ENCODE measurements around the gene EP300. TPM values are rescaled to one million over a fixed set of nuclear protein-coding genes. Genes with fewer than 3 reads are reported as not detected.

The EP300 gene
- total and polyA plus RNA-seq, 12 donors: 7.0 to 161 (median 51.8) TPM

DNA sequence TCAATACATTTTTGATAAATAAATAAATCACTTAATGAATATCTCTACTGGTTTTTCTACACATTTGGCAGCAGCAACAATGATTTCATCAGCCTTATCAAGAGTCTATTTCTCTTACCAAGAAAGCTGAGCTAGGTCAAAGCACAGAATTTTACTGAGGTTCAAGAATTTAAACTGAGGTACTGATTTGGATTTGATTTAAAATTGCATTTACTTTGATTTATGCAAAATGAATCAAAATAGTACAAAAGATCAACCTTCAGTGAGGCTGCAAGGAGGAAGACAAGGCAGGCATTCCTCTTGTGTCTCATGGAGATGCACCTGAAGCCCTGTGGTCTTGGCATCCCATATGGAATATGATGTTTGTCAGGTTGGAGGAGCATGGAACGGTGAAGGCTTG, 15.5 kb upstream of the EP300 start:
- no peaks in the 10 kb centered on the region for H3K9me3 ChIP-seq (replicated peaks in 1 of 3)
- H3K4me3 ChIP-seq: no peak overlapping the region
- 83 to 87% (median 85%) methylated on average over 1 of the region's 1 CpG for WGBS, 4 donors
- no peaks in the 10 kb centered on the region for H3K36me3 ChIP-seq (replicated peaks in 1 of 2)
- TF ChIP-seq, protein P1, sequence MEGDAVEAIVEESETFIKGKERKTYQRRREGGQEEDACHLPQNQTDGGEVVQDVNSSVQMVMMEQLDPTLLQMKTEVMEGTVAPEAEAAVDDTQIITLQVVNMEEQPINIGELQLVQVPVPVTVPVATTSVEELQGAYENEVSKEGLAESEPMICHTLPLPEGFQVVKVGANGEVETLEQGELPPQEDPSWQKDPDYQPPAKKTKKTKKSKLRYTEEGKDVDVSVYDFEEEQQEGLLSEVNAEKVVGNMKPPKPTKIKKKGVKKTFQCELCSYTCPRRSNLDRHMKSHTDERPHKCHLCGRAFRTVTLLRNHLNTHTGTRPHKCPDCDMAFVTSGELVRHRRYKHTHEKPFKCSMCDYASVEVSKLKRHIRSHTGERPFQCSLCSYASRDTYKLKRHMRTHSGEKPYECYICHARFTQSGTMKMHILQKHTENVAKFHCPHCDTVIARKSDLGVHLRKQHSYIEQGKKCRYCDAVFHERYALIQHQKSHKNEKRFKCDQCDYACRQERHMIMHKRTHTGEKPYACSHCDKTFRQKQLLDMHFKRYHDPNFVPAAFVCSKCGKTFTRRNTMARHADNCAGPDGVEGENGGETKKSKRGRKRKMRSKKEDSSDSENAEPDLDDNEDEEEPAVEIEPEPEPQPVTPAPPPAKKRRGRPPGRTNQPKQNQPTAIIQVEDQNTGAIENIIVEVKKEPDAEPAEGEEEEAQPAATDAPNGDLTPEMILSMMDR (IDR thresholded peaks at IDR 0.05): no peak
- no peak for TF ChIP-seq POLR2A (IDR thresholded peaks at IDR 0.05)
- no peak overlapping the region for H3K27ac ChIP-seq
- no peaks in the 10 kb centered on the region for H3K4me1 ChIP-seq (replicated peaks in 1 of 2)
- intact Hi-C loops (cut with DNase I): no loop called here
- no peaks in the 10 kb centered on the region for H3K27me3 ChIP-seq
- DNase-seq: no peak

DNA sequence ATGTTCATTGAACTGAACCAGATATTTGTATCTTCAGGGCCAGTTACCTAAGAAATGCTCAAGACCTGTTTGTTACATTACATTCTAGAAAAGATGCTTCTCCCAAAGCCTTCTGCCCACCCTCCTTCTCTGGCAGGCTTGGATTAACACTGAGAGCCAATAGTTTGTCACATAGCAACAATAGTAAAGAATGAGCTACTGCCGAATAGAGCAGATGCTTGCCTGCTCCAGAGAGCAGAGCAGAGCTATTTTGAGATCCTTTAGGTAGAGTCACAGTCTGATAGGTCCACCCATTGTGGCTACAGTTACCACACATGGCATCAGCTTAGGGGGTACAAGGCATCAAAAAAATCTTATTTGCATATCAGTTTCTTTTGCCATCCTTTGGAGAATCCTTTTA, 13.5 kb upstream of the EP300 start:
- Histone ChIP-seq H3K9me3 (replicated peaks in 1 of 3) (no peaks in the 10 kb centered on the region), H3K4me3 (no peak overlapping the region), H3K27me3 (no peaks in the 10 kb centered on the region), H3K36me3 (replicated peaks in 1 of 2) (no peaks in the 10 kb centered on the region), H3K27ac (no peak overlapping the region), H3K4me1 (replicated peaks in 1 of 2) (no peaks in the 10 kb centered on the region)
- TF ChIP-seq, protein P1 (IDR thresholded peaks at IDR 0.05): no peak
- no peak for TF ChIP-seq POLR2A (IDR thresholded peaks at IDR 0.05)
- WGBS, 4 donors: 38 to 70% (median 60%) methylated on average over 1 of the region's 1 CpG; no CpG with 5 or more reads in 1 of the 4 donors
- no peak for DNase-seq
- intact Hi-C loops (cut with DNase I): no loop called here

DNA sequence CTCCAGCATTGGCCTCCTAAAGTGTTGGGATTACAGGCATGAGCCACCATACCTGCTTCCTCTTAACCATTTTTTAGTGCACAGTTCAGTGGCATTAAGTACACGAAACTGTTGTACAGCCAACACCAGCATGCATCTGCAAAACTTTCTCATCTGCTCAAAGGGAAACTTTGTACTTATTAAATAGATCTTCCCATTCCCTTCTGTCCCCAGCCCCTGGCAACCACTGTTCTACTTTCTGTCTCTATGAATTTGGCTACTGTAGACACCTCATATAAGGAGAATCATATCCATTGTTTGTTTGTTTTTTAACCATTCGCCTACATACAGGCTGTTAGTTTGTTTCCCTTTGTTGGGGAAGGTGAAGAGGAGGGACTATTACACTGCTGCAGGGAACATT, 6.5 kb upstream of the EP300 start:
- intact Hi-C loops (cut with DNase I): no loop called here
- no peak overlapping the region for H3K27ac ChIP-seq
- H3K9me3 ChIP-seq (replicated peaks in 1 of 3): no peaks in the 10 kb centered on the region
- DNase-seq: no peak
- no peaks in the 10 kb centered on the region for H3K36me3 ChIP-seq (replicated peaks in 1 of 2)
- H3K27me3 ChIP-seq: no peaks in the 10 kb centered on the region
- WGBS, 4 donors: 78 to 88% (median 84%) methylated on average over 2 of the region's 2 CpGs
- no peak overlapping the region for H3K4me3 ChIP-seq
- TF ChIP-seq, protein P1 (IDR thresholded peaks at IDR 0.05): no peak
- TF ChIP-seq POLR2A (IDR thresholded peaks at IDR 0.05): no peak
- peaks cover 0 to 3% of the 10 kb centered on the region in 2 donors for H3K4me1 ChIP-seq (replicated peaks in 1 of 2)

DNA sequence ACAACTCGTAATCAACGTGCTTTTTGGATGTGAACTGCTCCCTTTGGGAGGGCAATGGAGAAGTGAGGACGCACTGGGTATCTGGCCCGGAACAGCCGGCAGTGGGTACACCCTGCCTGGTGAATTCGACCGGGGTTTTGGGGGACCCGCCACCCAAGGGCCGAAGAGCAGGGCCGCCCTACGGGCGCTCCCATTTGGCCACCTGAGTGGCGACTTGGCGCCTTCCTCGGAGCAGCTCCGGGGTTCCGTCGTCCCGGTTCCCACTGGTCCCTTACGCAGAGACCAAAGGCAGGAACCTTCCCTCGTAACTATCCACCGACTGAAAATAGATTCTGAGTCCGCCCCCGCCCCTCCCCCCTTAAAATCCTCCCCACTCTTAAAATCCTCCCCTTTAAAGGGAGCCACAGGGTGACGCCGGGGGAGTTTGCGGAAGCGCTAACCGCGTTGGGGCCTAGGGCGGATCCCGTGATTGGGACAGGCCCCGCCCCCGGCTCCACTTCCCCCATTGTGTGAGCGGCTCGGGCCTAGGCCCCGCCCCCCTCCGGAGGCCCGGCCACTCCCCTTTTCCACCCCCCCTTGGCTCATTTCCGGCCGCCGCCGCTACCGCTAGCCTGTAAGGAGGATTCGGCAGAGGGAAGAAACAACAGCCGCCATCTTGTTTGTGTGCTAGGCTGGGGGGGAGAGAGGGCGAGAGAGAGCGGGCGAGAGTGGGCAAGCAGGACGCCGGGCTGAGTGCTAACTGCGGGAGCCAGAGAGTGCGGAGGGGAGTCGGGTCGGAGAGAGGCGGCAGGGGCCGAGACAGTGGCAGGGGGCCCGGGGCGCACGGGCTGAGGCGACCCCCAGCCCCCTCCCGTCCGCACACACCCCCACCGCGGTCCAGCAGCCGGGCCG, 1.0 kb upstream of the EP300 start:
- Histone ChIP-seq H3K4me1 (replicated peaks in 1 of 2) (peaks cover 11 to 34% of the 10 kb centered on the region in 2 donors), H3K4me3 (peak overlapping the region; percentile 49 to 99 (median 96)), H3K27ac (peak overlapping the region; percentile 98 to 100 (median 100)), H3K9me3 (replicated peaks in 1 of 3) (no peaks in the 10 kb centered on the region), H3K36me3 (replicated peaks in 1 of 2) (no peaks in the 10 kb centered on the region), H3K27me3 (no peaks in the 10 kb centered on the region)
- peak; percentile 99 to 100 (median 99) for DNase-seq
- TF ChIP-seq, protein P1 (IDR thresholded peaks at IDR 0.05): no peak
- TF ChIP-seq POLR2A (IDR thresholded peaks at IDR 0.05): peak; percentile 70 to 93
- intact Hi-C loops (cut with DNase I): loop anchor here (2.0 to 10.0 kb wide), 3 partner anchors 69 to 139 kb away; partner anchors contain the start of gene RBX1 (in 1 of the 2)
- 0 to 1% (median 0%) methylated on average over 10 to 66 of the region's 67 CpGs for WGBS, 4 donors
